Measurements from ENCODE around the gene NOA1. TPM values are rescaled to one million over a fixed set of nuclear protein-coding genes. Genes with fewer than 3 reads are reported as not detected.

The NOA1 gene
- polyA plus RNA-seq, 1 donor from 2014 or later, result 17.1 TPM

- no peak overlapping the region for H3K4me2 ChIP-seq (ENCODE audit: low read length)
- H3K79me2 ChIP-seq (replicated peaks; ENCODE audit: insufficient read depth, low read length), result peaks cover 7% of the 10 kb centered on the region
- no peaks in the 10 kb centered on the region for H3K9me2 ChIP-seq (ENCODE audit: insufficient read depth, low read length)
These were observed 18.1 kb upstream of the NOA1 start for GRCh38 chr4:56995525-56995924.

GRCh38 chr4:56990109-56990905 lies 12.9 kb upstream of the NOA1 start:
- Histone ChIP-seq H3K36me3 (ENCODE audit: insufficient read depth, low read length) (peaks cover 10% of the 10 kb centered on the region), H4K20me1 (ENCODE audit: insufficient read depth) (no peaks in the 10 kb centered on the region), H3K4me2 (ENCODE audit: low read length) (no peak overlapping the region), H3K9ac (ENCODE audit: low read length) (no peak overlapping the region), H3K4me3 (ENCODE audit: low read length) (no peak overlapping the region), H3K79me2 (replicated peaks; ENCODE audit: insufficient read depth, low read length) (peaks cover 31% of the 10 kb centered on the region), H3K9me2 (ENCODE audit: insufficient read depth, low read length) (no peaks in the 10 kb centered on the region), H3K9me3 (ENCODE audit: low read length) (no peaks in the 10 kb centered on the region), H3F3A (ENCODE audit: insufficient read depth, low read length, poor library complexity, severe bottlenecking) (no peaks in the 10 kb centered on the region), H3K27ac (ENCODE audit: low read length) (no peak overlapping the region), H3K27me3 (ENCODE audit: insufficient read depth, low read depth, low read length) (no peaks in the 10 kb centered on the region), H2AFZ (ENCODE audit: low read depth, low read length) (no peak overlapping the region)
- TF ChIP-seq RAD21 (conservative IDR thresholded peaks at IDR 0.05) (no peak), TAF1 (IDR thresholded peaks at IDR 0.05; ENCODE audit: low read depth) (no peak), EP300 (conservative IDR thresholded peaks at IDR 0.05; ENCODE audit: poor library complexity, severe bottlenecking) (no peak), CTCF (IDR thresholded peaks at IDR 0.05; ENCODE audit: poor library complexity, severe bottlenecking) (no peak), EZH2 (IDR thresholded peaks at IDR 0.05; ENCODE audit: borderline replicate concordance, insufficient read depth, low read length, poor library complexity, severe bottlenecking) (no peak), MXI1 (conservative IDR thresholded peaks at IDR 0.05; ENCODE audit: poor library complexity, severe bottlenecking) (no peak), POLR2AphosphoS5 (IDR thresholded peaks at IDR 0.05) (no peak)

More at GRCh38 chr4:56995525-56995924, 18.1 kb upstream of the NOA1 start:
- Histone ChIP-seq H2AFZ (ENCODE audit: low read depth, low read length) (no peak overlapping the region), H3K27me3 (ENCODE audit: insufficient read depth, low read depth, low read length) (no peaks in the 10 kb centered on the region), H3K9me3 (ENCODE audit: low read length) (no peaks in the 10 kb centered on the region), H3F3A (ENCODE audit: insufficient read depth, low read length, poor library complexity, severe bottlenecking) (no peaks in the 10 kb centered on the region), H3K9ac (ENCODE audit: low read length) (no peak overlapping the region), H3K4me3 (ENCODE audit: low read length) (no peak overlapping the region), H4K20me1 (ENCODE audit: insufficient read depth) (no peaks in the 10 kb centered on the region), H3K27ac (ENCODE audit: low read length) (no peak overlapping the region), H3K36me3 (ENCODE audit: insufficient read depth, low read length) (peaks cover 4% of the 10 kb centered on the region)
- TF ChIP-seq TAF1 (IDR thresholded peaks at IDR 0.05; ENCODE audit: low read depth) (no peak), CTCF (IDR thresholded peaks at IDR 0.05; ENCODE audit: poor library complexity, severe bottlenecking) (no peak), EP300 (conservative IDR thresholded peaks at IDR 0.05; ENCODE audit: poor library complexity, severe bottlenecking) (no peak), MXI1 (conservative IDR thresholded peaks at IDR 0.05; ENCODE audit: poor library complexity, severe bottlenecking) (no peak), SMC3 (conservative IDR thresholded peaks at IDR 0.05; ENCODE audit: poor library complexity) (no peak), REST (IDR thresholded peaks at IDR 0.05; ENCODE audit: borderline replicate concordance) (no peak), POLR2AphosphoS5 (IDR thresholded peaks at IDR 0.05) (no peak), EZH2 (IDR thresholded peaks at IDR 0.05; ENCODE audit: borderline replicate concordance, insufficient read depth, low read length, poor library complexity, severe bottlenecking) (no peak)
